GM06990 (cell line): ENCODE results near the gene MISFA.
A peak's percentile ranks its signal among the peaks of the same experiment; 100 is the strongest.

Source experiments
- DNase-seq: peaks from one replicate; pipeline ENCODE4 v3.0.0-alpha.2; 2011; ENCODE audit not compliant: insufficient read length; ENCODE audit errors: extremely low read depth
- H3K27me3 ChIP-seq: replicated peaks from 2 replicates; pipeline ENCODE4 v1.6.0; 2011; ENCODE audit warnings: low read length; ENCODE audit not compliant: control insufficient read depth, insufficient read depth
- H3K36me3 ChIP-seq: 2 replicates; pipeline ENCODE4 v1.5.1; 2011; ENCODE audit warnings: low read length; ENCODE audit not compliant: control insufficient read depth, insufficient read depth
- H3K4me3 ChIP-seq: replicated peaks from 2 replicates; pipeline ENCODE4 v1.5.1; 2011; ENCODE audit warnings: low read depth, mild to moderate bottlenecking, control low read depth, low read length
- CTCF ChIP-seq: IDR thresholded peaks from 2 replicates; pipeline ENCODE4 v1.5.1; 2011; ENCODE audit warnings: low read length, control low read depth, mild to moderate bottlenecking, inconsistent platforms; ENCODE audit not compliant: insufficient read depth, poor library complexity, severe bottlenecking

MISFA gene

GRCh38 chr11:18623707-18624106 lies 24.1 kb downstream of the MISFA start:
- no peak for TF ChIP-seq CTCF
- no peak overlapping the region for H3K4me3 ChIP-seq
- no peaks in the 10 kb centered on the region for H3K27me3 ChIP-seq
- no peaks in the 10 kb centered on the region for H3K36me3 ChIP-seq
- DNase-seq: no peak

GRCh38 chr11:18624161-18624560 lies 24.6 kb downstream of the MISFA start:
- DNase-seq: no peak
- TF ChIP-seq CTCF: no peak
- Histone ChIP-seq H3K36me3 (no peaks in the 10 kb centered on the region), H3K4me3 (no peak overlapping the region), H3K27me3 (no peaks in the 10 kb centered on the region)

- no peak for TF ChIP-seq CTCF
- no peaks in the 10 kb centered on the region for H3K27me3 ChIP-seq
- H3K4me3 ChIP-seq: peak overlapping the region; percentile 82
- DNase-seq: no peak
- H3K36me3 ChIP-seq: no peaks in the 10 kb centered on the region
These were observed 33.3 kb downstream of the MISFA start for GRCh38 chr11:18632841-18633240.

GRCh38 chr11:18633256-18634139 lies 33.9 kb downstream of the MISFA start:
- no peaks in the 10 kb centered on the region for H3K27me3 ChIP-seq
- DNase-seq: peak; percentile 47
- no peak for TF ChIP-seq CTCF
- H3K4me3 ChIP-seq: peak overlapping the region; percentile 82
- no peaks in the 10 kb centered on the region for H3K36me3 ChIP-seq

GRCh38 chr11:18634140-18635032 lies 34.8 kb downstream of the MISFA start, which contains the start of gene SPTY2D1:
SPTY2D1 (minus strand) TSS chr11:18634342; CDS start chr11:18634257, 85 bp downstream.
- Histone ChIP-seq H3K4me3 (peak within 1 kb of the TSS; percentile 82), H3K36me3 (no peaks in the 10 kb centered on the region), H3K27me3 (no peaks in the 10 kb centered on the region)
- peak; percentile 94 for DNase-seq
- no peak for TF ChIP-seq CTCF
